Measurements from ENCODE around the gene PKN2.

- TF ChIP-seq, protein P1, sequence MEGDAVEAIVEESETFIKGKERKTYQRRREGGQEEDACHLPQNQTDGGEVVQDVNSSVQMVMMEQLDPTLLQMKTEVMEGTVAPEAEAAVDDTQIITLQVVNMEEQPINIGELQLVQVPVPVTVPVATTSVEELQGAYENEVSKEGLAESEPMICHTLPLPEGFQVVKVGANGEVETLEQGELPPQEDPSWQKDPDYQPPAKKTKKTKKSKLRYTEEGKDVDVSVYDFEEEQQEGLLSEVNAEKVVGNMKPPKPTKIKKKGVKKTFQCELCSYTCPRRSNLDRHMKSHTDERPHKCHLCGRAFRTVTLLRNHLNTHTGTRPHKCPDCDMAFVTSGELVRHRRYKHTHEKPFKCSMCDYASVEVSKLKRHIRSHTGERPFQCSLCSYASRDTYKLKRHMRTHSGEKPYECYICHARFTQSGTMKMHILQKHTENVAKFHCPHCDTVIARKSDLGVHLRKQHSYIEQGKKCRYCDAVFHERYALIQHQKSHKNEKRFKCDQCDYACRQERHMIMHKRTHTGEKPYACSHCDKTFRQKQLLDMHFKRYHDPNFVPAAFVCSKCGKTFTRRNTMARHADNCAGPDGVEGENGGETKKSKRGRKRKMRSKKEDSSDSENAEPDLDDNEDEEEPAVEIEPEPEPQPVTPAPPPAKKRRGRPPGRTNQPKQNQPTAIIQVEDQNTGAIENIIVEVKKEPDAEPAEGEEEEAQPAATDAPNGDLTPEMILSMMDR (conservative IDR thresholded peaks at IDR 0.05 in 1 of 2, IDR thresholded peaks at IDR 0.05 in 1 of 2; ENCODE audit: extremely low read depth in 1 of 2, insufficient read depth in 1 of 2, low read depth in 1 of 2, low read length in 2 of 2), result no peak
- no peak for TF ChIP-seq EZH2 (IDR thresholded peaks at IDR 0.05; ENCODE audit: borderline replicate concordance, low read length)
These were observed 118.3 kb downstream of the PKN2 start for GRCh38 chr1:88802404-88802803.
